Lower lobe of right lung (tissue), 2 donors: ENCODE results near the gene TRIM27. TPM values are rescaled to one million over a fixed set of nuclear protein-coding genes. Genes with fewer than 3 reads are reported as not detected.
A peak's percentile ranks its signal among the peaks of the same experiment; 100 is the strongest.
"Not testable (repeated sequence)": the region's sequence is repeated elsewhere in the genome, so short reads cannot be mapped to it uniquely, and the experiment has no call there.

Experiments used
- ATAC-seq, 2 donors: fragments of 200-7000 bp; cut with Tn5 transposase; one replicate each; pipeline ENCODE4 v1.9.1; 2020 to 2022; ENCODE audit warnings: mild to moderate bottlenecking in 2 of 2, moderate library complexity in 2 of 2
- DNase-seq: peaks from one replicate; pipeline ENCODE4 v3.0.0-alpha.2; 2020
- H3K27ac ChIP-seq: fragments of 200-600 bp; one replicate; pipeline ENCODE4 v1.8.0; 2022
- H3K27me3 ChIP-seq: fragments of 200-600 bp; one replicate; pipeline ENCODE4 v1.8.0; 2022; ENCODE audit warnings: low read depth
- H3K36me3 ChIP-seq: fragments of 200-600 bp; one replicate; pipeline ENCODE4 v1.8.0; 2022; ENCODE audit warnings: mild to moderate bottlenecking
- H3K4me1 ChIP-seq: fragments of 200-600 bp; one replicate; pipeline ENCODE4 v1.8.0; 2022
- H3K4me3 ChIP-seq: fragments of 200-600 bp; one replicate; pipeline ENCODE4 v1.8.0; 2022; ENCODE audit warnings: mild to moderate bottlenecking
- H3K9me3 ChIP-seq: fragments of 200-600 bp; one replicate; pipeline ENCODE4 v1.8.0; 2022
- intact Hi-C: fragments of 100-400 bp; cut with DNase I; formaldehyde crosslinking; loops from one replicate; pipeline ENCODE4 v1.11.0; 2022
- total RNA-seq: library from RNA; stranded (reverse); fragmentation: NEBNext Ultra II Directional; extraction: Animal tissue kit (Norgen Biotek cat#: 25700); gene quantifications from one replicate; pipeline ENCODE4 v1.2.1, GENCODE V29; 2021
- TF ChIP-seq, protein P1 (sequence below): fragments of 200-600 bp; IDR thresholded peaks from one replicate; pipeline ENCODE4 v1.8.0; 2022; ENCODE audit warnings: antibody characterized with exemption, mild to moderate bottlenecking
- donor health status: DM: no; HTN: yes; CAD: no; lungs with severe emphysema.

TRIM27 gene
- total RNA-seq, 1 donor from 2014 or later, result 46.6 TPM

DNA sequence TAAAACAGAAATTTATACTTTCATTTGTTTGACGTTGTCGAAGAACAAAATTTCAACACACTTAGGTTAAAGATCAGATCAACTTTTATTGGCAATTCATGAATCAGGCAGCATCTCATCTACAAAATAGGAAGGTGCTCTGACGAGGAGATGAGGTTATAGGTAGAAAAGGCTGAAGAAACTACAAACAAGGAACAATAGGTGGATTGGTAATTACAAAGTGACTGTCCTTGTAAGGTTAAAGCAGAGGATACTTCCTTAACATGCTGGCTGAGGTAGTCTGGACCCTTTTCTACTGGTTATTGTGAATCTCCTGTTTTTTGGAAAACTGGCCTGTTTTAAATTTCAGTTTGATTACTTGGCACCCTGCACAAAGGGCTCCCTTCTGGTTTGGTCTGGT lies 32.5 kb upstream of the TRIM27 start:
- Histone ChIP-seq H3K4me1 (no peaks in the 10 kb centered on the region), H3K27ac (no peak overlapping the region), H3K9me3 (no peaks in the 10 kb centered on the region), H3K4me3 (no peak overlapping the region), H3K36me3 (no peaks in the 10 kb centered on the region), H3K27me3 (peaks cover 30% of the 10 kb centered on the region)
- intact Hi-C loops, result no loop called here
- DNase-seq (no peak), ATAC-seq (no peak)
- TF ChIP-seq, protein P1, sequence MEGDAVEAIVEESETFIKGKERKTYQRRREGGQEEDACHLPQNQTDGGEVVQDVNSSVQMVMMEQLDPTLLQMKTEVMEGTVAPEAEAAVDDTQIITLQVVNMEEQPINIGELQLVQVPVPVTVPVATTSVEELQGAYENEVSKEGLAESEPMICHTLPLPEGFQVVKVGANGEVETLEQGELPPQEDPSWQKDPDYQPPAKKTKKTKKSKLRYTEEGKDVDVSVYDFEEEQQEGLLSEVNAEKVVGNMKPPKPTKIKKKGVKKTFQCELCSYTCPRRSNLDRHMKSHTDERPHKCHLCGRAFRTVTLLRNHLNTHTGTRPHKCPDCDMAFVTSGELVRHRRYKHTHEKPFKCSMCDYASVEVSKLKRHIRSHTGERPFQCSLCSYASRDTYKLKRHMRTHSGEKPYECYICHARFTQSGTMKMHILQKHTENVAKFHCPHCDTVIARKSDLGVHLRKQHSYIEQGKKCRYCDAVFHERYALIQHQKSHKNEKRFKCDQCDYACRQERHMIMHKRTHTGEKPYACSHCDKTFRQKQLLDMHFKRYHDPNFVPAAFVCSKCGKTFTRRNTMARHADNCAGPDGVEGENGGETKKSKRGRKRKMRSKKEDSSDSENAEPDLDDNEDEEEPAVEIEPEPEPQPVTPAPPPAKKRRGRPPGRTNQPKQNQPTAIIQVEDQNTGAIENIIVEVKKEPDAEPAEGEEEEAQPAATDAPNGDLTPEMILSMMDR, result no peak

DNA sequence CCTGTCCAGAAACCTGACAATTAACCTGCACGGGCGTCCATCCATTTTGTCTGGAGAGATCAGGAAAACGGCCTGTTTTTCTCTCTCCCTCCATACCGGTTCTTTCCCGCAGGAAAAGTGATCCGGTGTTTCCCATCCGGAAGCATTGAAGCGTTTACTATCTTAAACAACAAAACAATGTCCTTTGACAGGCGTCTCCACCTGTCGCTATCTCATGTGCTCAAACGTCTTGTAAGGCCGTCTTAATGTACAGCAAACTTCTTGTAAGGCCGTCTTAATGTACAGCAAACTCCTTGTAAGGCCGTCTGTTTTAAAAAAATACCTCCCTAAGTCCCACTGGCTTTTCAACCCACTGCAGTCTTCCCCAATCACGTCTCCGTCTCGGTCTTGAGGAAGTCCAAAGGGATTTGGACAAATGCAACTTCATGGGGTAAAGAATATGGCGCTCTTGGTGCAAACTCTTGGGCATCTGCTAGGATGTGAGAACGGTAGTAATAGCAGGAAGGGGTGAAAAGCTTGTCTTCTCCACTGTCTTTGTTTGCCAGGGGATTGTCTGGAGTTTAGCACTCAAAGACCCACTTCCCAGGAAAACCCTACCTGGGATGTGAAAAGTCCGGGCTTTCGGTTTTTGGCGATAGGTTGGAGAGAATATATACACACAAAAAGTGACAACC lies 29.9 kb upstream of the TRIM27 start:
- TF ChIP-seq, protein P1, result no peak
- H3K4me1 ChIP-seq, result no peaks in the 10 kb centered on the region
- intact Hi-C loops, result no loop called here
- H3K4me3 ChIP-seq, result peak overlapping the region; percentile 32
- DNase-seq (no peak), ATAC-seq (peak in 1 of 2 donors; percentile 54)
- H3K36me3 ChIP-seq, result no peaks in the 10 kb centered on the region
- H3K27me3 ChIP-seq, result peaks cover 30% of the 10 kb centered on the region
- no peak overlapping the region for H3K27ac ChIP-seq
- no peaks in the 10 kb centered on the region for H3K9me3 ChIP-seq

DNA sequence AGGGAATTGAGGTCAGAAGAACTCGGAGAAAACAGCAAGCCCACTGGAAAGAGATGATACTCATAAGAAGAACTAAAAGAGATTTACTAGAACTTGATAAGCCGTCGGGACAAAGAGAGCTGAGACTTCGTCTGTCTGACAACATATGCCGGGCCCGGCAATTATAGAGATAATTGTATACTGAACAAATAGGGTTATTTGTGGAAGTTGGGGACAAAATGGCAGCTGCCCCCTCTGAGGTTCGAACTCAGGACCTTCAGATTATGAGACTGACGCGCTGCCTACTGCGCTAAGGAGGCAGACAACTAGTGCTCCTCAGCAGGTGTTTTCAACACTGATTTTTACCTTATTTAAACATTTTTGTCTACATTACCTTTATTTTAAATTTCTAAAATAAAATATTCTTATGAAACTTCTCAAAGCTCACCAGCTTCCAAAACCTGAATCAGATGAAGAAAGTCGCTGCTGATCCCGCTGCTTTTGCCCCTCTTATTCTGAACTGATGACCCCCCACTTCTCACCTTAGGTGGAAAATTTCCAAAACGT lies 29.3 kb upstream of the TRIM27 start:
- TF ChIP-seq, protein P1, result no peak
- no peak for DNase-seq
- H3K4me1 ChIP-seq, result no peaks in the 10 kb centered on the region
- H3K27me3 ChIP-seq, result peaks cover 30% of the 10 kb centered on the region
- H3K27ac ChIP-seq, result no peak overlapping the region
- no peaks in the 10 kb centered on the region for H3K36me3 ChIP-seq
- H3K4me3 ChIP-seq, result peak overlapping the region; percentile 32
- peak; percentile 68 to 94 for ATAC-seq
- H3K9me3 ChIP-seq, result no peaks in the 10 kb centered on the region
- intact Hi-C loops, result no loop called here

DNA sequence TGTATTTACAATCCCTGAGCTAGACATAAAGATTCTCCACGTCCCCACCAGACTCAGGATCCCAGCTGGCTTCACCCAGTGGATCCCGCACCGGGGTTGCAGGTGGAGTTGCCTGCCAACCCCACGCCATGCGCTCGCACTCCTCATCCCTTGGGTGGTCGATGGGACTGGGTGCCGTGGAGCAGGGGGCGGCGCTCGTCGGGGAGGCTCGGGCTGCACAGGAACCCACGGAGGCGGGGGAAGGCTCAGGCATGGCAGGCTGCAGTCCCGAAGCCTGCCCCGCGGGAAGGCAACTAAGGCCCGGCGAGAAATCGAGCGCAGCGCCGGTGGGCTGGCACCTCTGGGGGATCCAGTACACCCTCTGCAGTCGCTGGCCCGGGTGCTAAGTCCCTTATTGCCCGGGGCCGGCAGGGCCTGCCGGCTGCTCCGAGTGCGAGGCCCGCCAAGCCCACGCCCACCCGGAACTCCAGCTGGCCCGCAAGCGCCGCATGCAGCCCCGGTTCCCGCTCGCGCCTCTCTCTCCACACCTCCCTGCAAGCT lies 25.9 kb upstream of the TRIM27 start:
- H3K36me3 ChIP-seq, H3K4me1 ChIP-seq, intact Hi-C loops, ATAC-seq, H3K9me3 ChIP-seq, H3K4me3 ChIP-seq, DNase-seq, H3K27ac ChIP-seq: not testable (repeated sequence)
- peaks cover 10% of the 10 kb centered on the region for H3K27me3 ChIP-seq

DNA sequence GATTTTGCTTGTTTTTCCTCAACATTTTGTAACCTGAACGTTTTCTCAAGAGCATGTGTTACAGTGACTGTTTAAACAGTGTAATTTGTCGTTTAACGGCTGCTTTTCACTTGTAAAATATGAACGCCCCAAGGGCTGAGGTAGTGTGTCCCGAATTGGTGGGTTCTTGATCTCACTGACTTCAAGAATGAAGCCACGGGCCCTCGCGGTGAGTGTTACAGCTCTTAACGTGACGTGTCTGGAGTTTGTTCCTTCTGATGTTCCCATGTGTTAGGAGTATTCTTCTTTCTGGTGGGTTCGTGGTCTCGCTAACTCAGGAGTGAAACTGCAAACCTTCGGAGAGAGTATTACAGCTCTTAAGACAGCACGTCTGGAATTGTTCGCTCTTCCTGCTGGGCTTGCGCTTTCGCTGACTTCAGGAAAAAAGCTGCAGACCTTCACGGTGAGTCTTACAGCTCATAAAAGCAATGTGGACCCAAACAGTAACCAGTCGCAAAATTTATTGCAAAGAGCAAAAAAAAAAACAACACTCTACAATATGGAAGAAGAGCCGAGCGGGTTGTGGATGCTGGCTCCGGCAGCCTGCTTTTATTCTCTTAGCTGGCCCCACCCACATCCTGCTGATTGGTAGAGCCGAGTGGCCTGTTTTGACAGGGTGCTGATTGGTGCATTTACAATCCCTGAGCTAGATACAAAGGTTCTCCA lies 25.1 kb upstream of the TRIM27 start:
- no peaks in the 10 kb centered on the region for H3K36me3 ChIP-seq
- no peak overlapping the region for H3K4me3 ChIP-seq
- TF ChIP-seq, protein P1, result no peak
- no peak for DNase-seq
- intact Hi-C loops, result no loop called here
- no peak for ATAC-seq
- H3K4me1 ChIP-seq, result peaks cover under 1% of the 10 kb centered on the region
- H3K9me3 ChIP-seq, result no peaks in the 10 kb centered on the region
- peaks cover 3% of the 10 kb centered on the region for H3K27me3 ChIP-seq
- H3K27ac ChIP-seq, result no peak overlapping the region
